ENCODE measurements around the gene IGLL1. TPM values are rescaled to one million over a fixed set of nuclear protein-coding genes. Genes with fewer than 3 reads are reported as not detected.

IGLL1 gene
- total RNA-seq, 1 donor from 2014 or later, result not detected

GRCh38 chr22:23569716-23570115 is 10.4 kb downstream of the IGLL1 start:
- DNase-seq (ENCODE audit: low read depth) (no peak), FAIRE-seq (no peak)
- no peaks in the 10 kb centered on the region for H3K79me2 ChIP-seq (ENCODE audit: insufficient read depth, low read length)
- Mint-ChIP-seq H3K4me1 (ENCODE audit: low read depth, unreplicated experiment) (peaks cover 7% of the 10 kb centered on the region), H3K27ac (ENCODE audit: unreplicated experiment) (no peak overlapping the region), H3K4me3 (ENCODE audit: unreplicated experiment) (no peak overlapping the region), H3K27me3 (ENCODE audit: low read depth, unreplicated experiment) (peaks cover 50% of the 10 kb centered on the region), H3K36me3 (ENCODE audit: low read depth, unreplicated experiment) (peaks cover 3% of the 10 kb centered on the region), H3K9me3 (ENCODE audit: unreplicated experiment) (peaks cover 11% of the 10 kb centered on the region)
- H2AFZ ChIP-seq (ENCODE audit: low read depth, low read length), result no peak overlapping the region
- no peaks in the 10 kb centered on the region for H3K36me3 ChIP-seq (ENCODE audit: insufficient read depth, low read length)
- no peak overlapping the region for H3K4me2 ChIP-seq (ENCODE audit: low read length)
- no peak overlapping the region for H3K9ac ChIP-seq (ENCODE audit: low read length)
- H3K9me3 ChIP-seq (ENCODE audit: insufficient read depth, low read depth, low read length), result no peaks in the 10 kb centered on the region
- TF ChIP-seq EZH2 (IDR thresholded peaks at IDR 0.05; ENCODE audit: insufficient read depth, low read length) (no peak), CTCF (IDR thresholded peaks at IDR 0.05; ENCODE audit: insufficient read depth, low read depth, low read length) (no peak)
- no peaks in the 10 kb centered on the region for H3K4me1 ChIP-seq (ENCODE audit: insufficient read depth, low read length)
- no peaks in the 10 kb centered on the region for H4K20me1 ChIP-seq (ENCODE audit: insufficient read depth, low read length)
- H3K27me3 ChIP-seq (ENCODE audit: insufficient read depth, low read length), result peaks cover 18% of the 10 kb centered on the region
- no peak overlapping the region for H3K27ac ChIP-seq (ENCODE audit: low read depth, low read length)
- no peak overlapping the region for H3K4me3 ChIP-seq (ENCODE audit: insufficient read depth, low read depth, low read length)

GRCh38 chr22:23569291-23569690 is 10.8 kb downstream of the IGLL1 start:
- no peak overlapping the region for H2AFZ ChIP-seq (ENCODE audit: low read depth, low read length)
- FAIRE-seq, result no peak
- no peak overlapping the region for H3K9ac ChIP-seq (ENCODE audit: low read length)
- no peak overlapping the region for H3K4me3 ChIP-seq (ENCODE audit: insufficient read depth, low read depth, low read length)
- no peak overlapping the region for H3K27ac Mint-ChIP-seq (ENCODE audit: unreplicated experiment)
- no peak for DNase-seq (ENCODE audit: low read depth)
- H3K4me3 Mint-ChIP-seq (ENCODE audit: unreplicated experiment), result no peak overlapping the region
- H3K36me3 ChIP-seq (ENCODE audit: insufficient read depth, low read length), result no peaks in the 10 kb centered on the region
- H3K4me1 ChIP-seq (ENCODE audit: insufficient read depth, low read length), result no peaks in the 10 kb centered on the region
- H3K36me3 Mint-ChIP-seq (ENCODE audit: low read depth, unreplicated experiment), result peaks cover 3% of the 10 kb centered on the region
- H3K27ac ChIP-seq (ENCODE audit: low read depth, low read length), result no peak overlapping the region
- no peaks in the 10 kb centered on the region for H3K79me2 ChIP-seq (ENCODE audit: insufficient read depth, low read length)
- H4K20me1 ChIP-seq (ENCODE audit: insufficient read depth, low read length), result no peaks in the 10 kb centered on the region
- H3K9me3 Mint-ChIP-seq (ENCODE audit: unreplicated experiment), result peaks cover 11% of the 10 kb centered on the region
- peaks cover 54% of the 10 kb centered on the region for H3K27me3 Mint-ChIP-seq (ENCODE audit: low read depth, unreplicated experiment)
- TF ChIP-seq CTCF (IDR thresholded peaks at IDR 0.05; ENCODE audit: insufficient read depth, low read depth, low read length) (no peak), EZH2 (IDR thresholded peaks at IDR 0.05; ENCODE audit: insufficient read depth, low read length) (no peak)
- no peaks in the 10 kb centered on the region for H3K9me3 ChIP-seq (ENCODE audit: insufficient read depth, low read depth, low read length)
- peaks cover 18% of the 10 kb centered on the region for H3K27me3 ChIP-seq (ENCODE audit: insufficient read depth, low read length)
- H3K4me1 Mint-ChIP-seq (ENCODE audit: low read depth, unreplicated experiment), result peaks cover 7% of the 10 kb centered on the region
- H3K4me2 ChIP-seq (ENCODE audit: low read length), result no peak overlapping the region

- H3K36me3 Mint-ChIP-seq (ENCODE audit: low read depth, unreplicated experiment), result peaks cover under 1% of the 10 kb centered on the region
- no peak overlapping the region for H2AFZ ChIP-seq (ENCODE audit: low read depth, low read length)
- no peaks in the 10 kb centered on the region for H3K79me2 ChIP-seq (ENCODE audit: insufficient read depth, low read length)
- H3K27me3 ChIP-seq (ENCODE audit: insufficient read depth, low read length), result peaks cover 18% of the 10 kb centered on the region
- no peak overlapping the region for H3K4me3 ChIP-seq (ENCODE audit: insufficient read depth, low read depth, low read length)
- DNase-seq (ENCODE audit: low read depth), result no peak
- H3K4me3 Mint-ChIP-seq (ENCODE audit: unreplicated experiment), result peak overlapping the region; percentile 71
- peaks cover 56% of the 10 kb centered on the region for H3K27me3 Mint-ChIP-seq (ENCODE audit: low read depth, unreplicated experiment)
- TF ChIP-seq EZH2 (IDR thresholded peaks at IDR 0.05; ENCODE audit: insufficient read depth, low read length) (no peak), CTCF (IDR thresholded peaks at IDR 0.05; ENCODE audit: insufficient read depth, low read depth, low read length) (no peak)
- no peaks in the 10 kb centered on the region for H4K20me1 ChIP-seq (ENCODE audit: insufficient read depth, low read length)
- peaks cover 3% of the 10 kb centered on the region for H3K9me3 Mint-ChIP-seq (ENCODE audit: unreplicated experiment)
- H3K4me1 Mint-ChIP-seq (ENCODE audit: low read depth, unreplicated experiment), result peaks cover 7% of the 10 kb centered on the region
- no peaks in the 10 kb centered on the region for H3K9me3 ChIP-seq (ENCODE audit: insufficient read depth, low read depth, low read length)
- no peak overlapping the region for H3K27ac Mint-ChIP-seq (ENCODE audit: unreplicated experiment)
- H3K9ac ChIP-seq (ENCODE audit: low read length), result no peak overlapping the region
- H3K36me3 ChIP-seq (ENCODE audit: insufficient read depth, low read length), result no peaks in the 10 kb centered on the region
- no peaks in the 10 kb centered on the region for H3K4me1 ChIP-seq (ENCODE audit: insufficient read depth, low read length)
- peak overlapping the region; percentile 73 for H3K4me2 ChIP-seq (ENCODE audit: low read length)
- no peak overlapping the region for H3K27ac ChIP-seq (ENCODE audit: low read depth, low read length)
- FAIRE-seq, result no peak
Observed at GRCh38 chr22:23566705-23567475, 13.2 kb downstream of the IGLL1 start.
